GM18502 (cell line): ENCODE results near the gene KCNH3.

Source experiments
- ATAC-seq: cut with Tn5 transposase; IDR thresholded peaks from one replicate; pipeline ENCODE4 v1.9.1; 2021; ENCODE audit warnings: mild to moderate bottlenecking; ENCODE audit not compliant: unreplicated experiment, poor library complexity

Gene KCNH3

GRCh38 chr12:49557917-49558215 lies 19.0 kb downstream of the KCNH3 start:
- no peak for ATAC-seq

DNA sequence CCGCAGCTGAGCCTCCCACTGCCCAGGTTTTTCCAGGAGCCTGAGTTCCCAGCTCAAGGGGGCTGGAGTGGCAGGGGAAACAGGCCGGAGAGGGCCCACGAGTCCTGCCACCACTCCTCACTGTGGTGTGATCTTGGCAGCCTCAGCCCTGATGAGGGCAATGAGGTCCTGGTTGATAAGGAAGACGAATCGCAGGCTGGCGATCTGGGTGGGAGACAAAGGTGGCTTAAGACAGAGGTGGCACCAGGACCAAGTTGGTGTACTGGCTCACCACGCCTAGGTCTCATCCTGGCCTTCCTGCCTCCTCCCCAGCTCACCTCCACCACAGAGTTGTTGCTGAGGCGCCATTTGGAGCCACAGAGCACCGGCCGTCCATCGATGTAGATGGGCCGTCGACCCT lies 19.7 kb downstream of the KCNH3 start:
- no peak for ATAC-seq

- ATAC-seq, result no peak
Observed at GRCh38 chr12:49559011-49559675, 20.3 kb downstream of the KCNH3 start.

DNA sequence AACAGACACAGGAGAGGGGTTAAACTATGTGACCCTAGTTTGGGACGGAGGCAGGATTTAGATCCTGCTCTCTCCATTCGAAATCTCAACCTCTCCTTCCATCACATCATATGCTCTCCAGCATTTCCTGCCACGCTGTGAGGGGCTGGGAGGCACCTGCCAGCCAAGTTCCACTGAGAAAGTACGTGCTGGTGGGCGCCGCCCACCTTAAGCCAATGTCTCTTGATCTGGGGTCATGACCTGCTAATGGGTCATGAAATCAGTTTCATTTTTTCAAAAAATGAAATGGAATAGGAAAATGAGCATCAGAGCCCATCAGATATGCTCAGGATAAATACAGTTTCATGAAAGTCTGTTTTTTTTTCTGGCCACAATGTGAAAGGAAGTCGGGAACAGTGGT lies 21.9 kb downstream of the KCNH3 start:
- no peak for ATAC-seq

- ATAC-seq, result no peak
Observed at GRCh38 chr12:49562233-49562632, 23.4 kb downstream of the KCNH3 start.

GRCh38 chr12:49562831-49563230 lies 24.0 kb downstream of the KCNH3 start:
- ATAC-seq, result no peak

DNA sequence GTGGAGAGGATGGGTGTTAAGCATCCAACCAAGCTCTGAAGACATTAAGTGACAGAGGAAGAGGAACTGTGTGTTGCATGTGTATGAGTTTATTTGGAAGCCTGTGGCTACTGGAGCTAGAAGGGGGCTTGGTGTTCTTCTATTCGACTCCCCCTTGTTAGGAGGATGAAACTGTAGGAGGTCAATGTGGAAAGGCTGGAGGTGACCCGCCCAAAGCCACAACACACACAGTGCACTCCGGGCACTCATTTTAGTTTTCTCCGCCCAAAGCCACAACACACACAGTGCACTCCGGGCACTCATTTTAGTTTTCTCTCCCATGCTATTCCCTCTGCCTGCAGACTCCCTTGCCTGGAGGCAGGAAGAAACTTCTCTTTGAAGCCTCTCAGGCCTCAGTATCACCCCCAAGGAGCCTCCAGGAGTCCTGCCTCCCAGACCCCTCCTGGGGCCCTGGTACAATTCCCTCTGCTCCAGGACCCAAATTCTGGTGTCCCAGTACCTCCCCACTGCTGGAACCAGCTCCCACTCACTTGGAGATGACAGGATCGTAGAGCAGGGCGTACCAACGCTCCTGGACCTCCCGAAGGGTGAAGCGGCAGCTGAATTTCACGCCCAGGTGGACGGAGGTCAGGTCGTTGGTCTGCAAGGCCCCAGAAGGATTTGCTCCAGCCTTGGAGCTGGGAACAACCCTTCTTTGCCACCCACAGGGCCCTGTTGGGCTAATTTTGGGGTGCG lies 25.3 kb downstream of the KCNH3 start:
- no peak for ATAC-seq

DNA sequence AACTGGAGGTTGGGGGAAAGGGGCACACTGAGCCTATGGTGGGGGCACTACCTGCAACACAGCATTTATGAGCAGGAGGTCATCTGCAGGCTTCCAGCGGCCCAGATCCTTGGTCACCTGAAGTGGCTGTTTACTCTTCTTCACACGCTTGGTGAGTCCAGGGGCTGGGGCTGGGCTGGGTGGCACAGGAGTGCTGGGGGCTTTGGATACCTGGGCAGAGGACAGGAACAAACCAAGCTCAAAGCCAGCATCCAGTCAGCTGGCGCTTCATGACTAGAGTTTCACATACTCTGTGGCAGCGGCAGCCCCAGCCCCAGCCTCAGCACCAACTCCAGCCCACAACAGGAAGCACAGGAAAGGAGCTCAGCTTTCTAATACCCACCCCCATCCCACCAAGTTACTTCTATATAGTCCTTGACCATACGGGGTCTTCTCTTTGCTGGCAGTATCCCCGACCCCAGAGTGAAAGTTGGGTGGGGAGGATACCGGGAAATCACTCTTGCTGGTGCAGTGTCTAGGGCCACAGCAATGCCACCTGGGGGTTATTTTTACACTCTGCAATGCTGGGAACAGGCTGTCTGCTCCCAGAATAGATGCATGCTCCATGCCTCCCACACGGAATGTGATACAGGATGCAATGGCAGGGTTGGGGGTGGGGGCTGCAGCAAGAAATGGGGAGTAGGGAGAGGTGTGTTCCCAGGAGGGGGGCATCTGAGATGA lies 26.0 kb downstream of the KCNH3 start:
- ATAC-seq, result no peak

DNA sequence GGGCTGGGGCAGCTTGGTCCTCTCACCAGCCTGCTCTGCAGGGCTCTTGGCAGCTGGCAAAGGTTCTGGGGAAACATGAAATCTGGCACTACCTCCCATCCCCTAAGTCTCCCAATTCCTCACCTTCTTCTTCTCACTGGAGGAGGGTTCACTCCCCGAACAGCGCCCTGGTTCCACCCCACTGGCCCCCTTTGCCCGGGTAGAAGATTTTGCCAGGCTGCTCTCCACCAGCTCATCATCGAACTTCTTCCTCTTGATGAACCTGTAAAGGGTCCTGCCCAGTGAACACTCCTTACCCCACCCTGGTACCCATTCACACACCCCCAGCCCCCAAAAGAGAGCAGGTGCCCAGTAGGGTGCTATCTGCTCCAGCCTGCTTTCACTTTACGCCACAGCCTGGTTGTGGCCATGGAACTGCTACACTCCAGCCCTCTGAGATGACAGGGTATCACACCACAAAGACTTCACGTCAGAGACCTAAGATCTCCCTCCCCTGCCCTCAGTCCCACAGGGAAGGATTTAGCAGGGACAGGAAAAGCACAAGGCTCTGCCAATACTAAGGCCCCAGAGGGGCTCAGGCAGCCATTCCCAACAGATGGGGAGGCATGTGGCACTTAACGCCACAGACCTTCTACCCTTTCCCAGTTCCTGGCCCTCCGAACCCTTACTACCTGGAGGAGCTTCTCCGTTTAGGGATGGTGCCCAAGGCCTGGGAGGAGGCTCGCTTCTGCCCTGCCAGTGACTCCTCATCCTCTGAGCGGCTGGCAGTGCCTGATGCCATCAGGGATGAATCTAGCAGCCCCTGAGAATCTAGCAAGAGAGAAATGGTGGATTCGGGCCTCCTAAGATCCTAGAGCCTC lies 26.8 kb downstream of the KCNH3 start:
- no peak for ATAC-seq

- no peak for ATAC-seq
Observed at GRCh38 chr12:49566361-49566760, 27.5 kb downstream of the KCNH3 start.

DNA sequence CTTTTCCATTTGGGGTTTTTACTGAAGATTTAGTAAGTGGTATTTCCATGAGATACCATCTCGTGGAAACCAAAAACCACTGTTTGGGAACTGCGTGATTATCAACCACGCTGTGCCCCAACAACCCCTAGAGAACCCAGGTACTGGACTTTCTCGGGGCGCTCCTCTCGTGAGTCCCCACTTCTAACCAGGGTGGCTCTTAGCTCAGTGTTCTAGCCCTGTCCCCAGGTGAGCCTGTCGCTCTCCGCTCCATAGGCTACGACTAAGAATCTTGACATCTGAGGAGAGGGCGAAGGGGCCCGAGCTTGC lies 28.4 kb downstream of the KCNH3 start:
- peak; percentile 5 for ATAC-seq

GRCh38 chr12:49567611-49568441 lies 29.0 kb downstream of the KCNH3 start, which contains the start of gene MCRS1:
Gene MCRS1 (minus strand): TSS chr12:49568142. CDS start chr12:49566731, 1,411 bp downstream.
- peak; percentile 88 for ATAC-seq

GRCh38 chr12:49568442-49569162 lies 29.8 kb downstream of the KCNH3 start:
- ATAC-seq, result no peak

- no peak for ATAC-seq
Observed at GRCh38 chr12:49577589-49578315, 38.9 kb downstream of the KCNH3 start.

GRCh38 chr12:49578471-49579112 lies 39.8 kb downstream of the KCNH3 start:
- ATAC-seq, result no peak

DNA sequence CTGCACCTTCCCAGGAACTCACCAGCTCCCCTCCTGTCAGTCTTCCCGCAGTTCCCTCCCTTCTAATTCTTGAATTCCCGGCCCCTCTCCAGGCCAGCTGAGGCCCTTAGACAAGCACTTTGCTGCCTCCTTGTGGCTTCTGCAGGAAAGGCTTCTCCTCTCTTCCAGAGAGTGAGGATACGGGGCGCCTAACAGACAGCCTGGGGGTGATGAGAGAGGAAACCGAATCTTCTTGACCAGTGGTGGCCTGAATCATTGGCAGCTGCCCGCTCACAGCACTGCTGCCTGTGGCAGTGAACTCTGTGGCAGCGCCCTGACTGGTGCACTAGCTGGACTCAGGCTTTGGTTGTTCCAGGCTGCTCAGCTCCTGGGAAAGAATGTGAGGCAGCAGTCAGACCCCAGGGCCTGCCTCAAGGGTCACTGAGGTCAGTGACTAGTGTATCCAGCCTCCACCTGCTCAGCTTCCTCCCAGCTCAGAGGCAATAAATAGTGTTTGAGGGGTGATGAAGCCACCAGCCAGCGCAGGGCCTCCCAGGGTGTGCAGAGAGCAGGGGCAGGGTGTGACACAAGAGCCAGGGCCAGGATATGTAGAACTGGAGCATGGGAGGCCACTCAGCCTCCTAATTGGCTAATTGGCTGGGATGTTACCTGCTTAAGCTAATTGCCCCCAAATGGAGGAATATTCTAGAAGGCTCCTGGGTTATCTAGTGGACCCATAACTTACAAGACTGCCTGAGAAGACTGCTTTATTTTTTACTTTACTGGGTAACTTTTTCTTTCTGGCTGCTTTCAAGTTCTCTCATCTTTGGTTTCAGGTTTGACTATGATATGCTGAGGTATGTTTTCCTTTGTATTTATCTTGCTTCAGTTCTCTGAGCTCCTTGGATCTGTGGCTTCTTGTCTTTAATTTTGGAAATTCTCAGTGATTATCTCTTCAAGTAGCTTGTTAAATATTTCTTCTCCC lies 42.0 kb downstream of the KCNH3 start:
- ATAC-seq, result no peak

DNA sequence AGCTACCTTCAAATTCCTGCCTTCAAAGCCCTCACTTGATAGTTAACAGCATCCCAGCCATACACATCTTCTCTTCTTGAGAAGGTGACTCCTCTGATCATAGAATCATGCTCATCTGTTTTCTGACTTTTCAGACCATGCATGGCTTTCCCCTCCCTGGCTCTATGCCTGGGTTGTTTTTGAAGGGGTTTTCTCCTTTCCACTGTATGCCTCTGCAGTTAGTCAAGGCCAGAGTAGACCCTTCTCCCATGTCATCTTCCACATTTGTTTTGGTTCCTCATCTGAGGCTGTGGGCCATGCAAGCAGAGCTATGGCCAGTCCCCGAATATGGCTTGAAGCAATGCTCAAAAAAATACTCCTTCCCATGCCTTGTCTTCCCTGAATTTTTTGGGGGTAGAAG lies 43.4 kb downstream of the KCNH3 start:
- no peak for ATAC-seq
